ENCODE measurements around the gene TRMU.
"Not testable (repeated sequence)": the region's sequence is repeated elsewhere in the genome, so short reads cannot be mapped to it uniquely, and the experiment has no call there.

The TRMU gene

DNA sequence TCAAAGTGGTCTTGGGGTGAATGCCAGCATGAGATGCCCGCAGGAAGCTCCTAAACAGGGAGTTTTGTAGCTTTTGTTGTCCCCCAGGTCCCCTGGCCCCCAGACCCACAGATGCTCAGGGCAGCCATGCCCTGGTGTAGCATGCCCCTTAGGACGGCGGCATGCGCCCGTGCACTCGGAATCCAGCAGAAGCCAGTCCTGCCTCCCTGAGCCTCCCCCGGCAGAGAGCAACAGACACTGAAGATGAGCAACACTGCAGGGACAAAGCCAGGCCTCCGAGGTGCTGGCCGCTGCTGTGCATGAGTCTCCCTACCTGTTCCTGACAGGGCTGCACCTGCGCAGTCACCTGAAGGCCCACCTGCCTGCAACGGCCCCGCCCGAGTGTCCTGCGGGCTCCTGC lies 59.1 kb downstream of the TRMU start:
- H3K4me3 ChIP-seq (ENCODE audit: low read depth, low read length) = no peak overlapping the region
- TF ChIP-seq, protein P1, sequence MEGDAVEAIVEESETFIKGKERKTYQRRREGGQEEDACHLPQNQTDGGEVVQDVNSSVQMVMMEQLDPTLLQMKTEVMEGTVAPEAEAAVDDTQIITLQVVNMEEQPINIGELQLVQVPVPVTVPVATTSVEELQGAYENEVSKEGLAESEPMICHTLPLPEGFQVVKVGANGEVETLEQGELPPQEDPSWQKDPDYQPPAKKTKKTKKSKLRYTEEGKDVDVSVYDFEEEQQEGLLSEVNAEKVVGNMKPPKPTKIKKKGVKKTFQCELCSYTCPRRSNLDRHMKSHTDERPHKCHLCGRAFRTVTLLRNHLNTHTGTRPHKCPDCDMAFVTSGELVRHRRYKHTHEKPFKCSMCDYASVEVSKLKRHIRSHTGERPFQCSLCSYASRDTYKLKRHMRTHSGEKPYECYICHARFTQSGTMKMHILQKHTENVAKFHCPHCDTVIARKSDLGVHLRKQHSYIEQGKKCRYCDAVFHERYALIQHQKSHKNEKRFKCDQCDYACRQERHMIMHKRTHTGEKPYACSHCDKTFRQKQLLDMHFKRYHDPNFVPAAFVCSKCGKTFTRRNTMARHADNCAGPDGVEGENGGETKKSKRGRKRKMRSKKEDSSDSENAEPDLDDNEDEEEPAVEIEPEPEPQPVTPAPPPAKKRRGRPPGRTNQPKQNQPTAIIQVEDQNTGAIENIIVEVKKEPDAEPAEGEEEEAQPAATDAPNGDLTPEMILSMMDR (IDR thresholded peaks at IDR 0.05; ENCODE audit: low read depth, low read length, missing control alignments) = no peak
- in situ Hi-C loops (cut with HindIII; ENCODE audit: low sequenced_read_pairs) = no loop called here
- no peak for DNase-seq (ENCODE audit: low read depth)

DNA sequence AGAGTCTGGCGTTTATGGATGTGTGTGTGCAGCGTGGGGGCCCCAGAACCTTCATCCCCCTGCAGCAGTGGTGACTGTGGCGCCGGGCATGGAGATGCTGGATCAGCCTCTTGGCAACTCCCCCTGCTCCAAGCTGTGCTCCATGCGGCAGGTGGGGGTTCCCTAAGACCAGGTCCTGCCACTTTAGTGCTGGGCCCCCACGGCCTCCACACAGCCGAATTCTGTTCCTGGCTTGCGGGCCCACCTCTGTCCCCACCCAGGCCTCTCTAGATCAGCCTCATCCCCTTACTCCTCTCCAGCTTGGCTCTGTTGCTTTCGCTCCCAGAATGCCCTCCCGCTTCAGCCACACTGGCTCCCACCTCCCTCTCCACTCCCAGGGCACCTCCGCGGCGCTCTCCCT lies 59.6 kb downstream of the TRMU start:
- TF ChIP-seq, protein P1 (IDR thresholded peaks at IDR 0.05; ENCODE audit: low read depth, low read length, missing control alignments) = no peak
- H3K4me3 ChIP-seq (ENCODE audit: low read depth, low read length) = no peak overlapping the region
- DNase-seq (ENCODE audit: low read depth) = no peak
- in situ Hi-C loops (cut with HindIII; ENCODE audit: low sequenced_read_pairs) = no loop called here

DNA sequence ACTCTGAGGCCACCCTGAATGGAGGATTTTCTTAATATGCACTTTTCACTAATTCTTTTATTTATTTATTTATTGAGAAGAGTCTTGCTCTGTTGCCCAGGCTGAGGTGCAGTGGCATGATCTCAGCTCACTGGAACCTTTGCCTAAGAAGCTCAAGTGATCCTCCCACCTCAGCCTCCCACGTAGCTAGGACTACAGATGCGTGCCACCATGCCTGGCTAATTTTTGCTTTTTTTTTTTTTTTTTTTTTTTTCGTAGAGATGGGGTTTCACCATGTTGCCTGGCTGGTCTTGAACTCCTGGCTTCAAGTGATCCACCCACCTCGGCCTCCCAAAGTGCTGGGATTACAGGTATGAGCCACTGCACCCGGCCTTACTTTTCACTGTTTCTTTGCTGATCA lies 61.5 kb downstream of the TRMU start:
- in situ Hi-C loops (cut with HindIII; ENCODE audit: low sequenced_read_pairs); H3K4me3 ChIP-seq (ENCODE audit: low read depth, low read length); DNase-seq (ENCODE audit: low read depth): not testable (repeated sequence)

DNA sequence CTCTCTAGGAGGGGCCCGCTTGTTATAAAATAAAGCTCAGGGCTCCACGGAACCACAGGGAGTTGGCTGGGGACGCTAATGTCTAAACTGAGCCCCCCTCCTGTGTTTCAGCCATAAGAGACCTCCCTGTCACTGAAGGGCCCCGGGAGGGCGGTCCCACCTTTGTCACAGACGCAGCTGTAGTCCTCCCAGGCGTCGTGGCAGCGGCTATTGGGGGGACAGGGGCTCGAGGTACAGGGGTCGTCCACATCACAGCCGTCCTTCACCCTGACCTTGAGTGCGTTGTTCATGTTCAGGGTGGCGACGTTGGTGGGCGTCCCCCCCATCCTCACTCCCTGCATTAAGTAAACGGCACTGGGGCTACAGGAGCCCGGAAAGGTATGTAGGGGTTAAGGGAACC lies 62.0 kb downstream of the TRMU start:
- DNase-seq (ENCODE audit: low read depth) = no peak
- H3K4me3 ChIP-seq (ENCODE audit: low read depth, low read length) = no peak overlapping the region
- in situ Hi-C loops (cut with HindIII; ENCODE audit: low sequenced_read_pairs) = no loop called here
- TF ChIP-seq, protein P1 (IDR thresholded peaks at IDR 0.05; ENCODE audit: low read depth, low read length, missing control alignments) = no peak

DNA sequence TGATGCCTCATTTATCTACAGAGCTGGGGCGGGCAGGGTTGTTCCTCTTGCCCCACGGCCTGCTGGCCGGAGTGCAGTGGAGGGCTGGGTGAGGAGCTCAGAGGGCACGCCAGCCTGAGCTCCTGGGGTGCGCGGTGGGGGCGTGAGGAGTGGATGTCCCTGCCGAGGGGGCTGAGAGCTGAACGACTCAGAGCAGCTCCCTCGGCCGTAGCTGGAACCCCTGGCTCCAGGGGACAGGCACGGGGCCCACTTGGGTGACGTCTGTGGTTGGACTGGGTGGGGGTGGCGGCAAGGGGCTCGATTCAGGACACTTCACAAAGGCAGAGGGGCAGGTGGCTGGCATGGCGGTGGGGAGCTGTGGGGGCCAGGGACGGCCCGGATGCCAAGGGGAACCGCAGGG lies 62.4 kb downstream of the TRMU start:
- in situ Hi-C loops (cut with HindIII; ENCODE audit: low sequenced_read_pairs) = no loop called here
- no peak overlapping the region for H3K4me3 ChIP-seq (ENCODE audit: low read depth, low read length)
- no peak for DNase-seq (ENCODE audit: low read depth)
- TF ChIP-seq, protein P1 (IDR thresholded peaks at IDR 0.05; ENCODE audit: low read depth, low read length, missing control alignments) = no peak

DNA sequence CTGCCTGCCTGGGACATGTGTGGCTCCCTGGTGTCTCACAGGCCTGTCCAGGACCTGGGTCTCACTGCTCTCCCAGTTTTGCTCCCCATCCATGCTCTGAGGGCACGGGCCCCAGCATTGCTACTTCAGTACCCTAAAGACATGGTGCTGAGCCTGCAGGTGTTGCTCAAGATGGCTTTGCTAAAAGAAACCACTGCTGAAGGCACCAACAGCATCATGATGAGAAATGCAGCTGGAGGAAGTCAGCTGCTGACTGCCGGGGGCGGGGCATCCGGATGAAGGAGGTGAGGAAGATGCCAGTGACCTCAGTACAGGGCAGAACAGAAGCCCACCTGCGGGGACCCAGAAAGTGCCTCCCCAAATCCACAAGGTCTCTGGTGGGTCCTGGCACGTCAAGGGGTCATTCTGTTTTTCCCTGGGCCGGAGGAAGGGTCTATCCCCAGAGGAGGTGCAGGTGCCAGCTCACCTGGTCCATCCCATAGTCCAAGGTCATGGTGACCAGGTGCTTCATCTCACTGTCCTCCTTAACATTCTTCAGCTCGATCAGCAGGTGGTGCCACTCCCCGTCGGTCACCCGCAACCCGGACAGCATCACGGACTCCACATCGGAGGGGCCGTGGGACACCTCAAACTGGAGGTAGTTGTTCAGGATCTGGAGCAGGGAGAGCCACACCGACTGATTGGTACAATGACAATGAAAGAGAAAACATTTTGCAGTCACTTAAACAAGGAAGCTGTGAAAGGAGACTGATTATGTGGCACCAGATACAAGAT lies 63.9 kb downstream of the TRMU start:
- in situ Hi-C loops (cut with HindIII; ENCODE audit: low sequenced_read_pairs) = no loop called here
- TF ChIP-seq, protein P1 (IDR thresholded peaks at IDR 0.05; ENCODE audit: low read depth, low read length, missing control alignments) = no peak
- no peak for DNase-seq (ENCODE audit: low read depth)
- no peak overlapping the region for H3K4me3 ChIP-seq (ENCODE audit: low read depth, low read length)

DNA sequence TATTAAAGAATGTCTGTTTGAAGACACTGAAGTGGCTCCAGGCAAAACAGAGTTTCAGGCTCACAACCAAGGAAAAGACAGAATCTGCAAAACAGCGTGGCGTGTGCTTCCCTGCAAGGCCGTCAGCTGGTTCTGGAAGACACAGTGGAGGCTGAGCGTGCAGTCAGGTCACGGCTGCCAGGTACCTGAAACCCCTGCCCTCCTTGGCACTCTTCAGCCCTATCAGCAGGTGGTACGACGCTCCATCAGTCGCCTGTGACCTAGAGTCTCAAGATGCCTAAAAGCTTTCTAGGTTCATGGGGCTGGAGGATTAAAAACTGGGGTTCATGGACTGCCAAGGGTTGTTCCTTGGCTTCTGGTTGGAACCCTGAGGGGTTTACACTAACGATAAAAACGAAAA lies 65.9 kb downstream of the TRMU start:
- no peak for DNase-seq (ENCODE audit: low read depth)
- no peak overlapping the region for H3K4me3 ChIP-seq (ENCODE audit: low read depth, low read length)
- TF ChIP-seq, protein P1 (IDR thresholded peaks at IDR 0.05; ENCODE audit: low read depth, low read length, missing control alignments) = no peak
- in situ Hi-C loops (cut with HindIII; ENCODE audit: low sequenced_read_pairs) = no loop called here
